ENCODE results near the gene APOBEC3H.

APOBEC3H gene

GRCh38 chr22:39144101-39144767 is 47.2 kb downstream of the APOBEC3H start:
- peak overlapping the region; percentile 97 for H3K4me3 ChIP-seq (ENCODE audit: low read depth, low read length)
- TF ChIP-seq, protein P1, sequence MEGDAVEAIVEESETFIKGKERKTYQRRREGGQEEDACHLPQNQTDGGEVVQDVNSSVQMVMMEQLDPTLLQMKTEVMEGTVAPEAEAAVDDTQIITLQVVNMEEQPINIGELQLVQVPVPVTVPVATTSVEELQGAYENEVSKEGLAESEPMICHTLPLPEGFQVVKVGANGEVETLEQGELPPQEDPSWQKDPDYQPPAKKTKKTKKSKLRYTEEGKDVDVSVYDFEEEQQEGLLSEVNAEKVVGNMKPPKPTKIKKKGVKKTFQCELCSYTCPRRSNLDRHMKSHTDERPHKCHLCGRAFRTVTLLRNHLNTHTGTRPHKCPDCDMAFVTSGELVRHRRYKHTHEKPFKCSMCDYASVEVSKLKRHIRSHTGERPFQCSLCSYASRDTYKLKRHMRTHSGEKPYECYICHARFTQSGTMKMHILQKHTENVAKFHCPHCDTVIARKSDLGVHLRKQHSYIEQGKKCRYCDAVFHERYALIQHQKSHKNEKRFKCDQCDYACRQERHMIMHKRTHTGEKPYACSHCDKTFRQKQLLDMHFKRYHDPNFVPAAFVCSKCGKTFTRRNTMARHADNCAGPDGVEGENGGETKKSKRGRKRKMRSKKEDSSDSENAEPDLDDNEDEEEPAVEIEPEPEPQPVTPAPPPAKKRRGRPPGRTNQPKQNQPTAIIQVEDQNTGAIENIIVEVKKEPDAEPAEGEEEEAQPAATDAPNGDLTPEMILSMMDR (IDR thresholded peaks at IDR 0.05; ENCODE audit: low read depth, low read length, missing control alignments): no peak
- no peak for DNase-seq (ENCODE audit: low read depth)

- H3K4me3 ChIP-seq (ENCODE audit: low read depth, low read length): peak overlapping the region; percentile 55; the same call in 1 of the 2 replicates
- no peak for DNase-seq (ENCODE audit: low read depth)
- TF ChIP-seq, protein P1 (IDR thresholded peaks at IDR 0.05; ENCODE audit: low read depth, low read length, missing control alignments): no peak
These were observed 49.4 kb downstream of the APOBEC3H start for GRCh38 chr22:39146256-39147101.

DNA sequence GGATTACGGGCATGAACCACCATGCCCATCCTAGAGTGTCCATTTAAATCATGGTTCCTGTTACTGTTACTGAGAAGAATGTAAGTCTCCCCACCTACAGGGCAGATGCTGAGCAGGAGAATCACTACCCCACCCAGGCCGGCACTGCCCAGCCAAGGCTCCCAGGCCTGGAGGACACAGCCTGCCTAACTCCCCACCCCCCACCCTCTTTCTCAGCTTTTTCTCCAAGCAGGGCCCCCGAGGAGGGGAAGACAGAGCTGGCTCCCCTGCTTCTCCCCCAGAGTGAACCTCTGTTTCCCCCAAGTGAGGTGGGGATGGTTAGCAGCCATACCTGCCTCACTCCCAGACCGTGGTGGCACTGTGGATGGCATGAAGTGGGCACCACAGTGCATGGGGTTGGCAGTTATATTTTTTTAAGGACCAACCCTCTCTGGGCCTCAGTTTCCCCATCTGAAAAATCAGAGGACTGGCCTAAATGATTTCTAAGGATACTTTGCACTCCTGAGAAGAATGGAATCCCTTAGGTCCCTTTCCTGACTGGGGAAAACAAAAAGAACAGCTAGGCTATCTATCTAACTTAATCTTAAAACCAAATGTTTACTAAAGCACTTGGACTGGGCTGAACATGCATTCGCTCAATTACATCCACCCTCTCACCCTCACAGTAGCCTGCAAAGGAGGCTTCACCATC is 50.4 kb downstream of the APOBEC3H start:
- TF ChIP-seq, protein P1 (IDR thresholded peaks at IDR 0.05; ENCODE audit: low read depth, low read length, missing control alignments): no peak
- no peak overlapping the region for H3K4me3 ChIP-seq (ENCODE audit: low read depth, low read length)
- no peak for DNase-seq (ENCODE audit: low read depth)

GRCh38 chr22:39148026-39148726 is 51.1 kb downstream of the APOBEC3H start:
- no peak for DNase-seq (ENCODE audit: low read depth)
- TF ChIP-seq, protein P1 (IDR thresholded peaks at IDR 0.05; ENCODE audit: low read depth, low read length, missing control alignments): no peak
- no peak overlapping the region; the same call in 1 of the 2 replicates for H3K4me3 ChIP-seq (ENCODE audit: low read depth, low read length)

DNA sequence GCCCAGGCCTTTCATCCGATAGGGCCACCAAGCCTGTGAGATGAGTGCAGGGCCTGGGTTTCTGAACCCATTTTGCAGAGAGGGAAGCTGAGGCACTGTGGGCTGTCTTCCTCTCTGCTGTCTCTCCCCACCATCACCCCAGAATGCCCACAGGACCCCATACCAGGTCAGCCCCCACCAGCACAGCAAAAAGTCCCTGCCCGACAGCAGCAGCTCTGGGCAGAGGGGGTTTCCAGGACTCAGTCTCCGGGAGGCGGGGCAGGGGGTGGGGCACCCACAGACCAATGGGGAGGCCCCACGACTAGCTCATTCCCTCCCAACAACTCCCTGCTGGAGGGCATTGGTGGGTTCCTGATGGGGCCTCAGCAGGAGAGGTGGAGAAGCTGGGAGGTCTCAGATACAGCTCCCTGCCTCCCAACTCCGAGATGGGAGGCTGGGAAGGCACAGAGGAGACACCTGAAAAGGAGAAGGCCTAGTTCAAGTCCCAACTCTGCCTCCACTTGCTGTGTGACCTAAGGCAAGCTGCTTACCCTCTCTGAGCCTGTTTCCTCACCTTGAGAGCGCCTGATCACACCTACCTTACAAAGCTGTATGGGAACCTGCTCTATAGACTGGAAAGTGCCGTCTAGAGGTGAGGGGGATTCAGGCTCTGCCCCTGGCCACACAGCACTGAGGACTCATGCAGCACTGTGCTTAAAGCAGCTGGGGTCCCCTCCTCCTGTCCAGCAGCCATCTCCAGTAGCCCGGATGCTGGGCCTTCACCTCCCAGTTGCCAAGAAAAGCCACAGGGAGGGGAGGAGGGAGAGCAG is 51.9 kb downstream of the APOBEC3H start:
- peak; percentile 45 for DNase-seq (ENCODE audit: low read depth)

More for the DNA sequence above, 51.9 kb downstream of the APOBEC3H start:
- H3K4me3 ChIP-seq (ENCODE audit: low read depth, low read length): peak overlapping the region; percentile 47
- TF ChIP-seq, protein P1 (IDR thresholded peaks at IDR 0.05; ENCODE audit: low read depth, low read length, missing control alignments): no peak

Measured in GM12864 (cell line).